Breast epithelium (tissue), 4 donors: ENCODE results near the gene NDUFAF2. TPM values are rescaled to one million over a fixed set of nuclear protein-coding genes. Genes with fewer than 3 reads are reported as not detected.

Source experiments
- DNase-seq, 2 donors: peaks; one replicate each; pipeline ENCODE4 v3.0.0-alpha.2; 2019; ENCODE audit warnings: low spot score in 2 of 2
- H3K27ac ChIP-seq, 2 donors: fragments of 200-600 bp; sonication (generic) in 1 of 2; one replicate each; pipeline ENCODE4 v1.5.1; 2016 to 2019; ENCODE audit warnings: mild to moderate bottlenecking in 1 of 2
- H3K27me3 ChIP-seq, 2 donors: fragments of 200-600 bp; sonication (generic) in 1 of 2; one replicate each; pipeline versions ENCODE4 v1.5.1 to v1.6.0; 2017 to 2019; ENCODE audit warnings: control low read depth in 1 of 2, mild to moderate bottlenecking in 1 of 2
- H3K36me3 ChIP-seq: fragments of 200-600 bp; one replicate; pipeline ENCODE4 v1.5.1; 2019
- H3K4me1 ChIP-seq, 2 donors: fragments of 200-600 bp; sonication (generic); one replicate each; pipeline ENCODE4 v1.5.1; 2016 to 2019; ENCODE audit warnings: control low read depth in 1 of 2
- H3K4me3 ChIP-seq, 3 donors: fragments of 200-600 bp; sonication (generic); 1 replicate in 2 of 3; 2 replicates in 1 of 3; pipeline ENCODE4 v1.5.1; 2016 to 2019; ENCODE audit warnings: mild to moderate bottlenecking in 3 of 3, moderate library complexity in 2 of 3
- H3K9me3 ChIP-seq, 2 donors: fragments of 200-600 bp; sonication (generic) in 1 of 2; one replicate each; pipeline ENCODE4 v1.5.1; 2016 to 2019; ENCODE audit warnings: control low read depth in 1 of 2
- POLR2A ChIP-seq: fragments of 450-650 bp; IDR thresholded peaks from one replicate; pipeline ENCODE4 v1.6.1; 2016; ENCODE audit warnings: antibody characterized with exemption, mild to moderate bottlenecking, moderate library complexity
- POLR2AphosphoS5 ChIP-seq, 3 donors: sonication (generic); formaldehyde crosslinking; IDR thresholded peaks; one replicate each; pipeline ENCODE4 v1.6.1; 2017; ENCODE audit warnings: antibody characterized with exemption in 3 of 3
- intact Hi-C: fragments of 100-400 bp; cut with DNase I; formaldehyde crosslinking; loops from one replicate; pipeline ENCODE4 v1.15.1; 2023; ENCODE audit warnings: low total_unique reads
- total RNA-seq, 3 donors: library from RNA; depleted of rRNA; stranded (reverse); fragments of >200 nt; gene quantifications; one replicate each; pipeline ENCODE4 v1.1.0, GENCODE V29; 2016
- TF ChIP-seq, protein P1 (sequence below), 3 donors: fragments of 450-650 bp; IDR thresholded peaks; one replicate each; pipeline ENCODE4 v1.5.1; 2016 to 2017; ENCODE audit warnings: antibody characterized with exemption in 3 of 3, mild to moderate bottlenecking in 3 of 3, moderate library complexity in 3 of 3

NDUFAF2 gene
- total RNA-seq, 3 donors from 2014 or later: 14.9 to 22.6 (median 19.8) TPM

- Histone ChIP-seq H3K9me3 (peaks cover 15 to 17% of the 10 kb centered on the region in 2 donors), H3K27ac (no peak overlapping the region), H3K4me3 (no peak overlapping the region), H3K4me1 (no peaks in the 10 kb centered on the region), H3K36me3 (no peaks in the 10 kb centered on the region), H3K27me3 (no peaks in the 10 kb centered on the region)
- TF ChIP-seq, protein P1, sequence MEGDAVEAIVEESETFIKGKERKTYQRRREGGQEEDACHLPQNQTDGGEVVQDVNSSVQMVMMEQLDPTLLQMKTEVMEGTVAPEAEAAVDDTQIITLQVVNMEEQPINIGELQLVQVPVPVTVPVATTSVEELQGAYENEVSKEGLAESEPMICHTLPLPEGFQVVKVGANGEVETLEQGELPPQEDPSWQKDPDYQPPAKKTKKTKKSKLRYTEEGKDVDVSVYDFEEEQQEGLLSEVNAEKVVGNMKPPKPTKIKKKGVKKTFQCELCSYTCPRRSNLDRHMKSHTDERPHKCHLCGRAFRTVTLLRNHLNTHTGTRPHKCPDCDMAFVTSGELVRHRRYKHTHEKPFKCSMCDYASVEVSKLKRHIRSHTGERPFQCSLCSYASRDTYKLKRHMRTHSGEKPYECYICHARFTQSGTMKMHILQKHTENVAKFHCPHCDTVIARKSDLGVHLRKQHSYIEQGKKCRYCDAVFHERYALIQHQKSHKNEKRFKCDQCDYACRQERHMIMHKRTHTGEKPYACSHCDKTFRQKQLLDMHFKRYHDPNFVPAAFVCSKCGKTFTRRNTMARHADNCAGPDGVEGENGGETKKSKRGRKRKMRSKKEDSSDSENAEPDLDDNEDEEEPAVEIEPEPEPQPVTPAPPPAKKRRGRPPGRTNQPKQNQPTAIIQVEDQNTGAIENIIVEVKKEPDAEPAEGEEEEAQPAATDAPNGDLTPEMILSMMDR (IDR thresholded peaks at IDR 0.05): no peak
- TF ChIP-seq POLR2AphosphoS5 (IDR thresholded peaks at IDR 0.05): no peak
- TF ChIP-seq POLR2A: no peak
- no peak for DNase-seq
- intact Hi-C loops: no loop called here
These were observed 44.8 kb downstream of the NDUFAF2 start for GRCh38 chr5:60989790-60990189.

- Histone ChIP-seq H3K4me1 (no peaks in the 10 kb centered on the region), H3K36me3 (no peaks in the 10 kb centered on the region), H3K27me3 (no peaks in the 10 kb centered on the region), H3K9me3 (peaks cover 15 to 17% of the 10 kb centered on the region in 2 donors), H3K4me3 (no peak overlapping the region), H3K27ac (no peak overlapping the region)
- TF ChIP-seq, protein P1 (IDR thresholded peaks at IDR 0.05): no peak
- intact Hi-C loops: no loop called here
- DNase-seq: no peak
These were observed 47.9 kb downstream of the NDUFAF2 start for GRCh38 chr5:60992871-60993270.

DNA sequence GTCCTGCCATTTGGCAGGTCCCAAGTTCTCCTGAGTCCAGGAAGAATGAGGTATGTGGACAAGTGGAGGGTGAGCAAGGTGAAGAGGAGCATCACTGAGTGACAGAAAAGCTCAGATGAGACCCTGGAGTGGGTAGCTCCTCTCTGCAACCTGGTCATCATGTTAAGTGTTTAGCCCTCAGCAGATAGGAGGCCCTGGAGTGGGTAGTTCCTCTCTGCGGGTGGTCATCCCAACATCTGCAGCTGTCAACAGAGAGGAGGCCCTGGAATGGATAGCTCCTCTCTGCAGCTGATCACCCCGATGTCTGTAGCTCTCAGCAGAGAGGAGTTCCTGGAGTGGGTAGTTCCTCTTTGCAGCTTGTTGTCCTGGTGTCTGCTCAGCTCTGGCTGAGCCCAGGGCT, 48.4 kb downstream of the NDUFAF2 start:
- Histone ChIP-seq H3K4me1 (no peaks in the 10 kb centered on the region), H3K9me3 (peaks cover 15 to 17% of the 10 kb centered on the region in 2 donors), H3K4me3 (no peak overlapping the region), H3K36me3 (no peaks in the 10 kb centered on the region), H3K27ac (no peak overlapping the region), H3K27me3 (no peaks in the 10 kb centered on the region)
- no peak for DNase-seq
- intact Hi-C loops: no loop called here
- TF ChIP-seq, protein P1 (IDR thresholded peaks at IDR 0.05): no peak
- no peak for TF ChIP-seq POLR2AphosphoS5 (IDR thresholded peaks at IDR 0.05)
- TF ChIP-seq POLR2A: no peak

DNA sequence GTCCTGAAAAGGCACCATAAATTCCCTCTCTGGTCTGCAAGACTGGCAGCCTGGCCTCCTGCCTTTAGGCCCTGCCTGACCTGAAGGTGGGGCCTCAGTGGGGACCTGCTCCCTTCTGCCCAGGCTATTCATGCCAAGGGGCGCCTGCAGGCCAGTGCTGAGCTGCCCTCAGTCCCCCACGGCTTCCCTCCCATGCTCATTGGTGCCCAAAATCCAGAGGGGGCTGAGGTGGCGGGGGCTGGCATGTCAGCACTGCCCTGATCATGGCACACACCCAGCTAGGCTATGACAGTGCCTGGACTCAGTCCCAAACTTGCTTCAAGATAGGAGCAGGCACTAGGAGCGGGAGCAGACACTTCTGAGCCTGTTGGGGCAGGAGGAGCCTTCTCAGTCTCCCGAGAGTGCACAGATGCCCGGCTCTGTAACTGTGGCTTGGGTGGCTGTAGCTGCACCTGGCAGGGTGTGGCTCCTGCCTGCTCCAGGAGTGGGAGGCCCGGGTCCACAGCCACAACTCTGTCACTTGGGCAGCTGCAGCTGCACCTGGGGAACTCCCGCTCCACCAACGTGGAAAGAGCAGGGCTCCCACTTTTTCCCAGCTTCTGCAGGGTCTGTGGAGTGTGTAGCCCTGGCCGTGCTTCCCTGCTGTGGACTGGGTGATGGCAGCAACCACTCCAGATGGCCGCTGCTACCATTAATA, 49.0 kb downstream of the NDUFAF2 start:
- intact Hi-C loops: no loop called here
- Histone ChIP-seq H3K27ac (no peak overlapping the region), H3K4me1 (no peaks in the 10 kb centered on the region), H3K27me3 (no peaks in the 10 kb centered on the region), H3K4me3 (no peak overlapping the region), H3K36me3 (no peaks in the 10 kb centered on the region), H3K9me3 (peaks cover 15 to 17% of the 10 kb centered on the region in 2 donors)
- TF ChIP-seq POLR2A (no peak), POLR2AphosphoS5 (IDR thresholded peaks at IDR 0.05) (no peak)
- TF ChIP-seq, protein P1 (IDR thresholded peaks at IDR 0.05): no peak
- no peak for DNase-seq

GRCh38 chr5:60996368-60996767, 51.4 kb downstream of the NDUFAF2 start:
- no peak for DNase-seq
- Histone ChIP-seq H3K36me3 (no peaks in the 10 kb centered on the region), H3K4me3 (no peak overlapping the region), H3K4me1 (no peaks in the 10 kb centered on the region), H3K27me3 (no peaks in the 10 kb centered on the region), H3K9me3 (peaks cover 15 to 17% of the 10 kb centered on the region in 2 donors), H3K27ac (no peak overlapping the region)
- intact Hi-C loops: no loop called here
- TF ChIP-seq, protein P1 (IDR thresholded peaks at IDR 0.05): no peak
- TF ChIP-seq POLR2A (no peak), POLR2AphosphoS5 (IDR thresholded peaks at IDR 0.05) (no peak)
